ENCODE data around the gene KLHL3.

DNA sequence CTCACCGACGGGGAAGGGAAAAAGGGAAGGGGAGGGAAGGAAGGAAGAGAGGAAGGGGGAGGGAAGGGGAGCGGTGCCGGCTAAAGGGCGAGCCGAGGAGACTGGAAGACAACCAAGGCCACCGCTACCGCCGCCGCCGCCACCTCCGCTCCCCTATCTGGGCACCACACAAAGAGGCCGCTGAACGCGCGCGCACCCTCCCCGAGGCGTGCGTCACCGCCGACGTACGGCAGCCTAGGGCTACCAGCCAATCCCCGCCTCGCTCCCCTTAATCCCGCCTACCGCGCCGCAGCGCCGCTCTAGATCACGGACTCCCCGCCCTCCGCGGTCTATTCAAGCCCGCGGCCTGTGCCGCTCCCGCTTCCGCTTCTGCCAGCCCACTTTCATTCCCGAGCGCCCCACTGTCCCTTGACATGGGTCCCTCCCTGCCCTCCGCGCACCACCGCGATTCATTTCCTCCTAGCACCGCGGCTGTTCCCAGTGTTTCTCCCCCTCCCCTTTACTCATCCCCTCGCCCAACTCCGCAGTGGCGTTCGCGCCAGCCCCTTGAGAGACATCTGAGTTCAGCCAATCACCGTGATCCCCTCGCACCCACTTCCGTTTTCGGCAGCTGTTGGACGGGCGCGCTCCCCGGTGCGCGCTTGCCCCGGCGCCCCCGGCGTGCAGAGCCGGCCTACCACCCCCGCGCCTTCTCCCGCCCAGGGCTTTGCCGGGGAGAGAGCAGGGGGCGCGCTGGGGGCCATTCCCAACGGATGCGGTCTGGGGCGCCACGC lies 18.5 kb upstream of the KLHL3 start, which contains the start of gene HNRNPA0:
- TF ChIP-seq, protein P1, sequence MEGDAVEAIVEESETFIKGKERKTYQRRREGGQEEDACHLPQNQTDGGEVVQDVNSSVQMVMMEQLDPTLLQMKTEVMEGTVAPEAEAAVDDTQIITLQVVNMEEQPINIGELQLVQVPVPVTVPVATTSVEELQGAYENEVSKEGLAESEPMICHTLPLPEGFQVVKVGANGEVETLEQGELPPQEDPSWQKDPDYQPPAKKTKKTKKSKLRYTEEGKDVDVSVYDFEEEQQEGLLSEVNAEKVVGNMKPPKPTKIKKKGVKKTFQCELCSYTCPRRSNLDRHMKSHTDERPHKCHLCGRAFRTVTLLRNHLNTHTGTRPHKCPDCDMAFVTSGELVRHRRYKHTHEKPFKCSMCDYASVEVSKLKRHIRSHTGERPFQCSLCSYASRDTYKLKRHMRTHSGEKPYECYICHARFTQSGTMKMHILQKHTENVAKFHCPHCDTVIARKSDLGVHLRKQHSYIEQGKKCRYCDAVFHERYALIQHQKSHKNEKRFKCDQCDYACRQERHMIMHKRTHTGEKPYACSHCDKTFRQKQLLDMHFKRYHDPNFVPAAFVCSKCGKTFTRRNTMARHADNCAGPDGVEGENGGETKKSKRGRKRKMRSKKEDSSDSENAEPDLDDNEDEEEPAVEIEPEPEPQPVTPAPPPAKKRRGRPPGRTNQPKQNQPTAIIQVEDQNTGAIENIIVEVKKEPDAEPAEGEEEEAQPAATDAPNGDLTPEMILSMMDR (IDR thresholded peaks at IDR 0.05), result peak in 1 of 6 experiments; percentile 26
- TF ChIP-seq POLR2A (IDR thresholded peaks at IDR 0.05), result peak; percentile 96 to 99
